Endothelial cell of umbilical vein (primary cell): ENCODE data around the gene RASGRP1. TPM values are rescaled to one million over a fixed set of nuclear protein-coding genes. Genes with fewer than 3 reads are reported as not detected.

ENCODE experiments used
- BruUV-seq: library from RNA; stranded (reverse); fragments of 400-500 nt; replicated peaks from 2 replicates; lab custom pipeline; 2021; lab: Mats Ljungman, UMichigan
- CTCF ChIA-PET: fragments of 300-600, 350-600 bp; sonication (Branson Sonifier 250); formaldehyde crosslinking; loops from one replicate; lab custom pipeline; 2021; ENCODE audit warnings: antibody characterized with exemption, inconsistent platforms; lab: Charles Lee
- POLR2A ChIA-PET: fragments of 300-600, 350-600 bp; sonication (Branson Sonifier 250); formaldehyde crosslinking; loops from one replicate; lab custom pipeline; 2021; ENCODE audit warnings: antibody characterized with exemption, inconsistent platforms; lab: Charles Lee
- DNase-seq: peaks from one replicate; pipeline ENCODE4 v3.0.0-alpha.2; 2011; ENCODE audit warnings: low read depth, low spot score
- FAIRE-seq: peaks from 2 replicates; lab custom pipeline; 2011; peaks lifted over from hg19 to GRCh38; lab: Jason Lieb, UNC
- H2AFZ ChIP-seq: 2 replicates; pipeline ENCODE4 v1.6.0; 2012; ENCODE audit warnings: low read depth, low read length, control low read depth, inconsistent platforms
- H3K27ac ChIP-seq: 2 replicates; pipeline ENCODE4 v1.5.1; 2011; ENCODE audit warnings: low read depth, mild to moderate bottlenecking, control low read depth, low read length, moderate library complexity; ENCODE audit not compliant: insufficient read depth
- H3K27me3 ChIP-seq, 2 experiments: 2 replicates each; pipeline versions ENCODE4 v1.6.0 to v1.6.1; 2011; ENCODE audit warnings: low read length in 2 of 2, mixed read lengths in 1 of 2; ENCODE audit not compliant: control insufficient read depth in 2 of 2, insufficient read depth in 2 of 2
- H3K36me3 ChIP-seq, 2 experiments: 2 replicates in 1 of 2; 3 replicates in 1 of 2; pipeline ENCODE4 v1.5.1; 2011; ENCODE audit warnings: low read length in 2 of 2, mild to moderate bottlenecking in 1 of 2, moderate library complexity in 1 of 2; ENCODE audit not compliant: control insufficient read depth in 2 of 2, insufficient read depth in 2 of 2; ENCODE audit errors: extremely low read depth in 1 of 2
- H3K4me1 ChIP-seq: 3 replicates; pipeline ENCODE4 v1.5.1; 2011; ENCODE audit warnings: mild to moderate bottlenecking, low read length; ENCODE audit not compliant: control insufficient read depth, insufficient read depth; ENCODE audit errors: extremely low read depth
- H3K4me2 ChIP-seq: 2 replicates; pipeline ENCODE4 v1.6.1; 2011; ENCODE audit warnings: low read length, control low read depth, mixed read lengths; ENCODE audit not compliant: insufficient read depth
- H3K4me3 ChIP-seq, 3 experiments: fragments of 200-600 bp in 1 of 3; sonication (generic), shearing (Covaris generic) in 1 of 3; replicated peaks in 1 of 3; 2 replicates each; pipeline ENCODE4 v1.5.1; 2011 to 2016; ENCODE audit warnings: control low read depth in 3 of 3, low read length in 3 of 3, mild to moderate bottlenecking in 2 of 3, inconsistent platforms in 1 of 3, low read depth in 1 of 3, moderate library complexity in 1 of 3; ENCODE audit not compliant: insufficient read depth in 1 of 3
- H3K79me2 ChIP-seq: 2 replicates; pipeline ENCODE4 v1.6.0; 2012; ENCODE audit warnings: low read length, inconsistent platforms; ENCODE audit not compliant: control insufficient read depth, insufficient read depth
- H3K9ac ChIP-seq: replicated peaks from 2 replicates; pipeline ENCODE3; 2011; ENCODE audit warnings: low read length, control low read depth; ENCODE audit not compliant: insufficient read depth; ENCODE audit errors: extremely low read depth
- H3K9me1 ChIP-seq: replicated peaks from 3 replicates; pipeline ENCODE4 v1.6.0; 2011; ENCODE audit warnings: mild to moderate bottlenecking, low read length; ENCODE audit not compliant: control insufficient read depth, insufficient read depth; ENCODE audit errors: extremely low read depth
- H3K9me3 ChIP-seq: replicated peaks from 2 replicates; pipeline ENCODE4 v1.5.1; 2012; ENCODE audit warnings: low read length, inconsistent platforms; ENCODE audit not compliant: control insufficient read depth, insufficient read depth
- H4K20me1 ChIP-seq: replicated peaks from 2 replicates; pipeline ENCODE3; 2011; ENCODE audit warnings: mild to moderate bottlenecking, low read length; ENCODE audit not compliant: control insufficient read depth, insufficient read depth; ENCODE audit errors: extremely low read depth
- EZH2 ChIP-seq: IDR thresholded peaks from 2 replicates; pipeline ENCODE4 v1.6.1; 2012; ENCODE audit warnings: borderline replicate concordance, low read depth, mild to moderate bottlenecking, moderate library complexity, low read length, inconsistent platforms; ENCODE audit not compliant: severe bottlenecking
- FOS ChIP-seq: IDR thresholded peaks from 2 replicates; pipeline ENCODE4 v1.6.1; 2011; ENCODE audit warnings: mild to moderate bottlenecking, low read length, moderate library complexity, borderline replicate concordance; ENCODE audit not compliant: insufficient read depth
- JUN ChIP-seq: IDR thresholded peaks from 2 replicates; pipeline ENCODE4 v1.6.1; 2011; ENCODE audit warnings: borderline replicate concordance, low read depth; ENCODE audit not compliant: insufficient read length, insufficient read depth
- POLR2A ChIP-seq: IDR thresholded peaks from 2 replicates; pipeline ENCODE4 v1.6.1; 2012; ENCODE audit warnings: low read depth, mild to moderate bottlenecking, control low read depth, low read length
- dilution Hi-C: fragments of 300-500 bp; cut with MboI; formaldehyde crosslinking; loops from one replicate; pipeline ENCODE4 v1.15.0; 2019; ENCODE audit warnings: low sequenced_read_pairs; ENCODE audit not compliant: extremely low pct_ligation_motif_present
- intact Hi-C: fragments of 100-400 bp; cut with micrococcal nuclease; formaldehyde crosslinking; loops from one replicate; pipeline ENCODE4 v1.10.0; 2022
- polyA plus RNA-seq, 4 experiments: library from polyadenylated mRNA; depleted of rRNA in 3 of 4; stranded (reverse) in 3 of 4; unstranded in 1 of 4; fragments of >200 nt; gene quantifications; 2 replicates each; pipeline versions ENCODE4 v1.2.1 to v1.2.3, GENCODE V29; 2011 to 2012; ENCODE audit warnings: missing spikeins in 1 of 4
- total RNA-seq: library from RNA; stranded (reverse); gene quantifications from 2 replicates; pipeline ENCODE4 v1.2.3, GENCODE V29; 2021
- TF ChIP-seq, protein P1 (sequence below), 2 donors: IDR thresholded peaks; 1 replicate in 1 of 2; 2 replicates in 1 of 2; pipeline ENCODE4 v1.5.1; 2011; ENCODE audit warnings: low read length in 2 of 2, mild to moderate bottlenecking in 2 of 2, moderate library complexity in 2 of 2, control low read depth in 1 of 2, inconsistent platforms in 1 of 2, low read depth in 1 of 2; ENCODE audit not compliant: insufficient read depth in 1 of 2; ENCODE audit errors: extremely low read depth in 1 of 2
- TF ChIP-seq, protein P2 (sequence below): IDR thresholded peaks from 2 replicates; pipeline ENCODE4 v1.6.1; 2011; ENCODE audit not compliant: insufficient read depth, insufficient read length

Gene RASGRP1
- total and polyA plus RNA-seq, 2 donors (not counting 3 experiments of a cell fraction or from before 2014, with no cell fraction given), result 0.15 to 0.38 TPM

DNA sequence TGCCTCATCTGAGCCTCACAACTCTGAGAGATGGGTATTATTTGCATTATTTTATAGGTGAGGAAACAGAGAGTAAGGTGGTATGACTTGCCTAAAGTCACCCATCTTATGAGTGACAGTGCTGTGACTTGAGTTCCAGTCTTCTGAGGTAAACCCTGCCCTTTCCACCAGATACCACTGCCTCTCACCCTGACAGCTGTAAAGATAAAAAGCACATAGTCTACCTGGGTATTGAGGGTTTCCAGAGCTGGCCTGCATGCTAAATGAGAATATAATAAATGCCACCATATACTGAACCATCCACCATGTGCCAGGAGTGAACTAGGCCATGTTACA lies 25.6 kb downstream of the RASGRP1 start:
- DNase-seq, result no peak
- TF ChIP-seq EZH2 (no peak), FOS (no peak), JUN (no peak), POLR2A (no peak)
- TF ChIP-seq, protein P1, sequence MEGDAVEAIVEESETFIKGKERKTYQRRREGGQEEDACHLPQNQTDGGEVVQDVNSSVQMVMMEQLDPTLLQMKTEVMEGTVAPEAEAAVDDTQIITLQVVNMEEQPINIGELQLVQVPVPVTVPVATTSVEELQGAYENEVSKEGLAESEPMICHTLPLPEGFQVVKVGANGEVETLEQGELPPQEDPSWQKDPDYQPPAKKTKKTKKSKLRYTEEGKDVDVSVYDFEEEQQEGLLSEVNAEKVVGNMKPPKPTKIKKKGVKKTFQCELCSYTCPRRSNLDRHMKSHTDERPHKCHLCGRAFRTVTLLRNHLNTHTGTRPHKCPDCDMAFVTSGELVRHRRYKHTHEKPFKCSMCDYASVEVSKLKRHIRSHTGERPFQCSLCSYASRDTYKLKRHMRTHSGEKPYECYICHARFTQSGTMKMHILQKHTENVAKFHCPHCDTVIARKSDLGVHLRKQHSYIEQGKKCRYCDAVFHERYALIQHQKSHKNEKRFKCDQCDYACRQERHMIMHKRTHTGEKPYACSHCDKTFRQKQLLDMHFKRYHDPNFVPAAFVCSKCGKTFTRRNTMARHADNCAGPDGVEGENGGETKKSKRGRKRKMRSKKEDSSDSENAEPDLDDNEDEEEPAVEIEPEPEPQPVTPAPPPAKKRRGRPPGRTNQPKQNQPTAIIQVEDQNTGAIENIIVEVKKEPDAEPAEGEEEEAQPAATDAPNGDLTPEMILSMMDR (IDR thresholded peaks at IDR 0.05; ENCODE audit: extremely low read depth in 1 of 2, insufficient read depth in 1 of 2, low read depth in 1 of 2, low read length in 2 of 2), result no peak
- TF ChIP-seq, protein P2, sequence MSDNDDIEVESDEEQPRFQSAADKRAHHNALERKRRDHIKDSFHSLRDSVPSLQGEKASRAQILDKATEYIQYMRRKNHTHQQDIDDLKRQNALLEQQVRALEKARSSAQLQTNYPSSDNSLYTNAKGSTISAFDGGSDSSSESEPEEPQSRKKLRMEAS, result no peak
- Histone ChIP-seq H3K36me3 (no peaks in the 10 kb centered on the region), H3K4me1 (no peaks in the 10 kb centered on the region), H3K79me2 (no peaks in the 10 kb centered on the region), H2AFZ (no peak overlapping the region), H3K9ac (no peak overlapping the region), H4K20me1 (no peaks in the 10 kb centered on the region), H3K27ac (no peak overlapping the region), H3K9me3 (no peaks in the 10 kb centered on the region), H3K4me2 (no peak overlapping the region), H3K4me3 (no peak overlapping the region), H3K9me1 (no peaks in the 10 kb centered on the region), H3K27me3 (peaks cover 4 to 11% of the 10 kb centered on the region in 2 experiments)
- POLR2A ChIA-PET, result no interaction called here
- dilution Hi-C loops (no loop called here), intact Hi-C loops (no loop called here)
- no TSS peak for BruUV-seq
- FAIRE-seq, result no peak
- CTCF ChIA-PET, result interaction anchor here (2.4 kb wide), 1 partner anchor 25 kb away, joined by 8 read pairs; the partner anchor contains the start of gene RASGRP1
